ENCODE data around the gene RBP3. TPM values are rescaled to one million over a fixed set of nuclear protein-coding genes. Genes with fewer than 3 reads are reported as not detected.

RBP3 gene
- total and polyA plus RNA-seq, 2 donors (not counting 1 experiment from before 2014, with no cell fraction given): not detected

DNA sequence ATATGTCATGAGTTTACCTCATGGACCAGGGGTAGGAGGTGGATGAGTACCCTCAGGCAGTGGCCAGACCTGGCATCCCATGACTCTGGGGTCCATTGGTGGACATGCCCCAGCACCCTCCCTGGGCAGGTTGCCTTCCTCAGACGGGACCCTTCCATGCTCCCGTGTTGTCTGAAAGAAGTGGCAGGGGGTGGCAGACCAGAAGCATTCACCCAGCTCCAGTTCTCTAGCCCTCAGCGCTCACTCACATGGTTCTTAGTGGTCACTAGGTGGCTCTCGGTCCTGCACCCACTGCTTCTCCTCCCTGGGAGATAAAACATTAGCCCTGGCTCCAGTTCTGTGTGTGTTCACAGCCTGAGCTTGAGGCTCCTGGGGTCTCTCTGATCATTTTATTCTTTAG is 6.0 kb downstream of the RBP3 start:
- H3K79me2 ChIP-seq (ENCODE audit: control insufficient read depth, insufficient read depth, low read length): no peaks in the 10 kb centered on the region
- DNase-seq (ENCODE audit: low read depth in 2 of 2): peak; percentile 4 to 14
- no peaks in the 10 kb centered on the region for H3K36me3 ChIP-seq (ENCODE audit: control insufficient read depth, insufficient read depth, low read length)
- H3K4me1 ChIP-seq (ENCODE audit: control insufficient read depth, extremely low read depth, insufficient read depth, low read length): no peaks in the 10 kb centered on the region
- no peak overlapping the region for H2AFZ ChIP-seq (ENCODE audit: low read length)
- no peaks in the 10 kb centered on the region for H4K20me1 ChIP-seq (ENCODE audit: control insufficient read depth, extremely low read depth, insufficient read depth, low read length)
- TF ChIP-seq EZH2 (IDR thresholded peaks at IDR 0.05; ENCODE audit: low read length, missing control alignments): no peak
- TF ChIP-seq, protein P1, sequence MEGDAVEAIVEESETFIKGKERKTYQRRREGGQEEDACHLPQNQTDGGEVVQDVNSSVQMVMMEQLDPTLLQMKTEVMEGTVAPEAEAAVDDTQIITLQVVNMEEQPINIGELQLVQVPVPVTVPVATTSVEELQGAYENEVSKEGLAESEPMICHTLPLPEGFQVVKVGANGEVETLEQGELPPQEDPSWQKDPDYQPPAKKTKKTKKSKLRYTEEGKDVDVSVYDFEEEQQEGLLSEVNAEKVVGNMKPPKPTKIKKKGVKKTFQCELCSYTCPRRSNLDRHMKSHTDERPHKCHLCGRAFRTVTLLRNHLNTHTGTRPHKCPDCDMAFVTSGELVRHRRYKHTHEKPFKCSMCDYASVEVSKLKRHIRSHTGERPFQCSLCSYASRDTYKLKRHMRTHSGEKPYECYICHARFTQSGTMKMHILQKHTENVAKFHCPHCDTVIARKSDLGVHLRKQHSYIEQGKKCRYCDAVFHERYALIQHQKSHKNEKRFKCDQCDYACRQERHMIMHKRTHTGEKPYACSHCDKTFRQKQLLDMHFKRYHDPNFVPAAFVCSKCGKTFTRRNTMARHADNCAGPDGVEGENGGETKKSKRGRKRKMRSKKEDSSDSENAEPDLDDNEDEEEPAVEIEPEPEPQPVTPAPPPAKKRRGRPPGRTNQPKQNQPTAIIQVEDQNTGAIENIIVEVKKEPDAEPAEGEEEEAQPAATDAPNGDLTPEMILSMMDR (conservative IDR thresholded peaks at IDR 0.05 in 1 of 2, IDR thresholded peaks at IDR 0.05 in 1 of 2; ENCODE audit: low read depth in 1 of 2, low read length in 2 of 2): peak in 1 of 2 donors; percentile 17
- no peak overlapping the region for H3K4me3 ChIP-seq (replicated peaks in 1 of 4; ENCODE audit: control extremely low read depth in 1 of 4, insufficient read depth in 1 of 4, low read depth in 3 of 4, low read length in 4 of 4)
- no peak overlapping the region for H3K27ac ChIP-seq (ENCODE audit: insufficient read depth, low read length)
- peaks cover 2% of the 10 kb centered on the region for H3K27me3 ChIP-seq (ENCODE audit: control insufficient read depth, insufficient read depth, low read length)
- no peak overlapping the region for H3K9ac ChIP-seq (ENCODE audit: insufficient read depth, low read length)
- H3K9me3 ChIP-seq (ENCODE audit: control insufficient read depth, insufficient read depth, low read depth, low read length): no peaks in the 10 kb centered on the region
- no peak overlapping the region for H3K4me2 ChIP-seq (ENCODE audit: extremely low read depth, insufficient read depth, low read length)

DNA sequence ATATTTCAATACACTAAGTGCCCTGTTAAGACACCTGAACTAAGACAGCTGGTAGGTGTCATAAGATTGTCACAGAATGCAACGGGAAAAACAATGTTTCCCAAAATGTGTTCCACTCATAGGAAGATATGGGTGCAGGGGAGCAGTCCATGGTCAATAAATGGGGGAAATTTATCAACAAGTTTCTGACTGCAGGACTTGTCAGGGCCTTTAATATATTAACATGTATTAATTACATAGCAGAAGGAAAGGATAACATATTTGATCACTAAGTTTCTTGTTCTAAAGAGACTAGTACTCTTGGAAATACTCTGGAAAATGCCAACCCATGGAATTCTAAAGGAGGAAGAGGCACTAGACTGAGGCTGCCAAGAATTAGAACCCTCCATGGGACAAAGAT is 6.7 kb downstream of the RBP3 start:
- H3K27me3 ChIP-seq (ENCODE audit: control insufficient read depth, insufficient read depth, low read length): peaks cover 2% of the 10 kb centered on the region
- TF ChIP-seq, protein P1 (conservative IDR thresholded peaks at IDR 0.05 in 1 of 2, IDR thresholded peaks at IDR 0.05 in 1 of 2; ENCODE audit: low read depth in 1 of 2, low read length in 2 of 2): no peak
- TF ChIP-seq EZH2 (IDR thresholded peaks at IDR 0.05; ENCODE audit: low read length, missing control alignments): no peak

DNA sequence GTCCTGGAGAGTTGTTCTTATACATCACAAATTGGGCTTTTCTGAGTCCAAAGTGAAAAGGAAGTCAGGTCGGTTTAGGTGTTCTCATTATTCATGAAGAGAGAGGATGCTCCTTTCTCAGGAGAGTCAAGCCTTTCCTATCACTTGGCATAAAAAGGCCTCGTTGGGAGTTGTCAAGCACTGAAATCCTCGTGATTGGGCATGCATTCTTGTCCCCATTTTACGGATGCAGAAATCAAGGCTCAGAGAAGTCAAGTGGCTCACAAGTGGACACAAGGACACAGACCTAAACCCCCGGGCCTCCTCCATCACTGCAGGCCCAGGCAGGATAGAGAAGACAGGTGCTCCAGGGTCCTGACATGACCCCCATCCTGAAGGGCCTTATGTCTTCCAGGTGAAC is 8.5 kb downstream of the RBP3 start:
- no peak overlapping the region for H3K4me2 ChIP-seq (ENCODE audit: extremely low read depth, insufficient read depth, low read length)
- no peak for DNase-seq (ENCODE audit: low read depth in 2 of 2)
- H3K4me1 ChIP-seq (ENCODE audit: control insufficient read depth, extremely low read depth, insufficient read depth, low read length): no peaks in the 10 kb centered on the region
- H3K9me3 ChIP-seq (ENCODE audit: control insufficient read depth, insufficient read depth, low read depth, low read length): no peaks in the 10 kb centered on the region
- H3K79me2 ChIP-seq (ENCODE audit: control insufficient read depth, insufficient read depth, low read length): no peaks in the 10 kb centered on the region
- H3K27me3 ChIP-seq (ENCODE audit: control insufficient read depth, insufficient read depth, low read length): peaks cover 2% of the 10 kb centered on the region
- no peaks in the 10 kb centered on the region for H4K20me1 ChIP-seq (ENCODE audit: control insufficient read depth, extremely low read depth, insufficient read depth, low read length)
- H2AFZ ChIP-seq (ENCODE audit: low read length): no peak overlapping the region
- H3K9ac ChIP-seq (ENCODE audit: insufficient read depth, low read length): no peak overlapping the region
- no peak for TF ChIP-seq EZH2 (IDR thresholded peaks at IDR 0.05; ENCODE audit: low read length, missing control alignments)
- TF ChIP-seq, protein P1 (conservative IDR thresholded peaks at IDR 0.05 in 1 of 2, IDR thresholded peaks at IDR 0.05 in 1 of 2; ENCODE audit: low read depth in 1 of 2, low read length in 2 of 2): no peak
- H3K4me3 ChIP-seq (replicated peaks in 1 of 4; ENCODE audit: control extremely low read depth in 1 of 4, insufficient read depth in 1 of 4, low read depth in 3 of 4, low read length in 4 of 4): no peak overlapping the region
- no peaks in the 10 kb centered on the region for H3K36me3 ChIP-seq (ENCODE audit: control insufficient read depth, insufficient read depth, low read length)
- H3K27ac ChIP-seq (ENCODE audit: insufficient read depth, low read length): no peak overlapping the region

More for the DNA sequence above, 6.7 kb downstream of the RBP3 start:
- Histone ChIP-seq H3K4me2 (ENCODE audit: extremely low read depth, insufficient read depth, low read length) (no peak overlapping the region), H3K27ac (ENCODE audit: insufficient read depth, low read length) (no peak overlapping the region), H3K9me3 (ENCODE audit: control insufficient read depth, insufficient read depth, low read depth, low read length) (no peaks in the 10 kb centered on the region), H3K4me1 (ENCODE audit: control insufficient read depth, extremely low read depth, insufficient read depth, low read length) (no peaks in the 10 kb centered on the region), H3K4me3 (replicated peaks in 1 of 4; ENCODE audit: control extremely low read depth in 1 of 4, insufficient read depth in 1 of 4, low read depth in 3 of 4, low read length in 4 of 4) (no peak overlapping the region), H3K79me2 (ENCODE audit: control insufficient read depth, insufficient read depth, low read length) (no peaks in the 10 kb centered on the region), H3K36me3 (ENCODE audit: control insufficient read depth, insufficient read depth, low read length) (no peaks in the 10 kb centered on the region), H2AFZ (ENCODE audit: low read length) (no peak overlapping the region), H3K9ac (ENCODE audit: insufficient read depth, low read length) (no peak overlapping the region), H4K20me1 (ENCODE audit: control insufficient read depth, extremely low read depth, insufficient read depth, low read length) (no peaks in the 10 kb centered on the region)
- no peak for DNase-seq (ENCODE audit: low read depth in 2 of 2)

Measured in fibroblast of lung (primary cell).